SHP77 treated with DMSO at 0.1 percent for 48 hours (cell line): ENCODE results near the gene GTPBP6.

ENCODE experiments used
- DNase-seq: peaks from one replicate; lab custom pipeline; 2025; lab: John Stamatoyannopoulos, UW

The GTPBP6 gene, protein sequence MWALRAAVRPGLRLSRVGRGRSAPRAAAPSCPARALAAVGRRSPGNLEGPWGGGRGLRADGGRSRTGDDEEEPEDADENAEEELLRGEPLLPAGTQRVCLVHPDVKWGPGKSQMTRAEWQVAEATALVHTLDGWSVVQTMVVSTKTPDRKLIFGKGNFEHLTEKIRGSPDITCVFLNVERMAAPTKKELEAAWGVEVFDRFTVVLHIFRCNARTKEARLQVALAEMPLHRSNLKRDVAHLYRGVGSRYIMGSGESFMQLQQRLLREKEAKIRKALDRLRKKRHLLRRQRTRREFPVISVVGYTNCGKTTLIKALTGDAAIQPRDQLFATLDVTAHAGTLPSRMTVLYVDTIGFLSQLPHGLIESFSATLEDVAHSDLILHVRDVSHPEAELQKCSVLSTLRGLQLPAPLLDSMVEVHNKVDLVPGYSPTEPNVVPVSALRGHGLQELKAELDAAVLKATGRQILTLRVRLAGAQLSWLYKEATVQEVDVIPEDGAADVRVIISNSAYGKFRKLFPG

DNA sequence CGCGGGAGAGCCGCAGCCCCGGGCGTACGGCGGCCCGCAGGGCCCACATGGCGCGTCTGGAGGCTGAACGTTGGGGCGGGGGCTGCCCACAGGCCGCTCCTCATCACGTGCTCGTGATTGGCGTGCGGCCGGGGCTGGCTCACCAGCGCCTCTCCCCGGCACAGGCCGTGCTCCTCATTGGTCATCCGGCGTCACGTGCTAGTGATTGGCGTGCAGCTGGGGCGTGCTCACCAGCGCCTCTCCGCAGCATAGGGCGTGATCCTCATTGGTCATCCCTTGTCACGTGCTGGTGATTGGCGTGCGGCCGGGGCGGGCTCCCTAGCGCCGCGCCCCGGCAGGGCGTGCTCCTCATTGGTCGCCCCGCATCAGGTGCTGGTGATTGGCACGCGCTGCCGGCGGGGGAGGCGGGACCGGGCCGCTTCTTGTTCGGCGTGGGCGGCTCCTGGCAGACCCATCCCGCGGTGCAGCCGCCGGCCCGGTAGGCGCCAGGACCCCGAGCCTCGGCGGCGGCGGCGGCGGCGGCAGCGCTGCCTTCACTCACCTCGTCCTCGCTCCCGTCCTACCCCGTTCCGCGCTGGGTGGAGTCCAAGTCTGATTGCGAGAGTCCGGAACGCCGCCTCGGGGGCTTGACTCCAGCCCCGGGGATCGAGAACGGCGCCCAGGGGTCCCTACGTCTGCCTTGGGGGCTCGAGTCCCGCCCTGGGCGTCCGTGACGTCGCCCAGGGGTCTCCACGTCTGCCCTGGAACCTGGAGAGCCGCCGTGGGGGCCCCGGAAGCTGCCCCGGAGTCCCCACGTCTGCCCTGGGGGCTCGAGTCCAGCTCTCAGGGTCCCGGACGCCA is at the start of gene GTPBP6:
Gene GTPBP6, minus strand, starts transcription at position 58 of the 840 bp plus-strand sequence. Its CDS starts 9 bp downstream, at position 49.
- DNase-seq, result no peak

DNA sequence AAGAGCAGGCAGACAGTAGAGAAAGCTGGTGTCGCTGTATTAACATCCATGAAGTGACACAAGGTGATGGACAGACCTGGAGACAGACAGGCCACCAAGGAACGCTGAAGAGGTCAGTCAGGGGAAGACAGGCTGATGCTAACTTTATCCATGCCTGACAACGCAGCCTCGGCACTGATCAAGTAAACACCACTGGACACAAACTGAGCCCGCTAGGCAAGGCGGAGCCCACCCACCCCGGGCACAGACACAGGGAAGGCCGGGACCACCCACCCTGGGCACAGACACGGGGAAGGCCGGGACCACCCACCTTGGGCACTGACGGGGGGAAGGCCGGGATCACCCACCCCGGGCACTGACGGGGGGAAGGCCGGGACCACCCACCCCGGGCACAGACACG is 49.3 kb upstream of the GTPBP6 start:
- no peak for DNase-seq

DNA sequence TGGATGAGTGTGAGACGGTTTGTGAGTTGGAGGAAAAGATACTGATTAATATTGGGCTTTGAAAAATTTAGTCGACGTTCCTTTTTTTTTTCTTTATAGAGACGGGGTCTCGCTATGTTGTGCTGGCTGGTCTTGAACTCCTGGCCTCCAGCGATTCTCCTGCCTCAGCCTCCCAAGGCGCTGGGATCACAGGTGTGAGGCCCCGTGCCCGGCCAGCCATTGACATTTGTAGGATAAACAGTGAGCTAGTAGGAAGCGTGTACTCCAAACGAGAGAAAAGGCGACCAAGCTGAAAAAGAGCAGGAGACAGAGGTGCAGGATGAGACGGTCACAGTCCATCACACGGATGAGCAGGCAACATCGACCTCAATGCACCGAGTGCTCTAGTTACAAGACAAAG is 48.8 kb upstream of the GTPBP6 start:
- no peak for DNase-seq

DNA sequence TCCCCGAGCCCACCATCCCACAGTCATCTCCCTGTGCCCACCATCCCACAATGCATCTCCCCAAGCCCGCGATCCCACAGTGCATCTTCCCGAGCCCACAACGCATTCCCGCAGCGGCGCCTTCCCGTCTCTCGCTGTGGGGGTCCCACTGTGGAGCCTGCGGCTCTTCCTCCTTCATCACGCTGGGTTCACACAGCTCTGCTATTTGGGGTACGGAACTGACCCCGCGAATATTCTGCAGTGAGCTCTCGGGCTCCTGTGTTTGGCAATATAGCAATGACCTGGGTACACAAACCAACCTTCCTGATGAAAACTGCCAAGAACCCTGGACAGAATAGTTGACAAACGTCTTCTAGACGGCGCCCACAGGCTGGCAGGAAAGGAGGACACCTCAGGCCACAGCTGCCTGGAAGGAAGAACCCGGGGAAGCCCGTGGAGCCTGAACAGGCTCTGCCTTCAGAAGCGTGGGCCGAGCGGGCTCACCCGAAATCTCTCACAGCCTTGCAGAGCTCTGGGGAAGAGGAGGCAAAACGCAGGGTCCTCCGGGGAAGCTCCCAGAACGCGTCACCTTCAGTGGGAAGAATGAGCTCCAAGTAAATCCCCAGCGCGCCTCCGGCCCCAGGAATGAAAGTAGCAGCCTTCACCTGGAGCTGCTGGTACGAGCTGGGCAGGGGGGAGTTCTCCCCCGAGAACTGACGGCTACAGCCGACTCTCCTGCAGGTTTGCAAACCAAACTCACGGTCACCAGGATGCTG is 45.2 kb upstream of the GTPBP6 start:
- DNase-seq, result no peak

DNA sequence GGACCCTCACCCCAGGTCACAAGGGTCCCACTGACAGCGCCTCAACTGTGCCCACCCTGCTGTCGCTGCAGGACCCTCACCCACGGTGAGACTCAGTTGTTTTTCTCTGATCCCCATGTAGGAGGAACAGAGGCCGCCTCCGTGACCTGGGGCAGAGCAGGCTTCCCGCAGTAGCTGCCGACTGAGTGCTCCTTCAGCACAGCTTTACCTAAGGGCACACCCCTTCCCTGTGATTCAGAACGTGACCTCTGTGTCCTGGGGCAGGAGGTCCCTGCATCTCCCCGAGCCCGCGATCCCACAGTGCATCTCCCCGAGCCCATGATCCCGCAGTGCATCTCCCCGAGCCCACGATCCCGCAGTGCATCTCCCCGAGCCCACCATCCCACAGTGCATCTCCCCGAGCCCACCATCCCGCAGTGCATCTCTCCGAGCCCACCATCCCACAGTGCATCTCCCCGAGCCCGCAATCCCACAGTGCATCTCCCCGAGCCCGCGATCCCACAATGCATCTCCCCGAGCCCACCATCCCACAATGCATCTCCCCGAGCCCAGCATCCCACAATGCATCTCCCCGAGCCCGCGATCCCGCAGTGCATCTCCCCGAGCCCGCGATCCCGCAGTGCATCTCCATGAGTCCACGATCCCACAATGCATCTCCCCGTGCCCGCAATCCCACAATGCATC is 44.5 kb upstream of the GTPBP6 start:
- no peak for DNase-seq

DNA sequence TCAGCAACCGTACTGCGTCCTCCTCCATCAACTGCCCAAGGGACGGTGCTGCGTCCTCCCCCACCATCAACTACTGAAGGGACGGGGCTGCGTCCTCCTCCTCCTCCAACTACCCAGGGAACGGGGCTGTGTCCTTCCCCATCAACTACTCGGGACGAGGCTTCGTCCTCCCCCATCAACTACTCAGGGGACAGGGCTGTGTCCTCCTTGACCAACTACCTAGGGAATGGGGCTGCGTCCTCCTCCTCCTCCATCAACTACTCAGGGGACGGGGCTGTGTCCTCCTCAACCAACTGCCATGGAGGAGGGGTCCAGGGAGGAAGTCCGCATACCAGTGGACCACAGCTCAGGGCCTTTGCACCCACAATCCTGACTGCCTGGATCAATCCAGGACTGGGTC is 43.8 kb upstream of the GTPBP6 start:
- DNase-seq, result no peak

DNA sequence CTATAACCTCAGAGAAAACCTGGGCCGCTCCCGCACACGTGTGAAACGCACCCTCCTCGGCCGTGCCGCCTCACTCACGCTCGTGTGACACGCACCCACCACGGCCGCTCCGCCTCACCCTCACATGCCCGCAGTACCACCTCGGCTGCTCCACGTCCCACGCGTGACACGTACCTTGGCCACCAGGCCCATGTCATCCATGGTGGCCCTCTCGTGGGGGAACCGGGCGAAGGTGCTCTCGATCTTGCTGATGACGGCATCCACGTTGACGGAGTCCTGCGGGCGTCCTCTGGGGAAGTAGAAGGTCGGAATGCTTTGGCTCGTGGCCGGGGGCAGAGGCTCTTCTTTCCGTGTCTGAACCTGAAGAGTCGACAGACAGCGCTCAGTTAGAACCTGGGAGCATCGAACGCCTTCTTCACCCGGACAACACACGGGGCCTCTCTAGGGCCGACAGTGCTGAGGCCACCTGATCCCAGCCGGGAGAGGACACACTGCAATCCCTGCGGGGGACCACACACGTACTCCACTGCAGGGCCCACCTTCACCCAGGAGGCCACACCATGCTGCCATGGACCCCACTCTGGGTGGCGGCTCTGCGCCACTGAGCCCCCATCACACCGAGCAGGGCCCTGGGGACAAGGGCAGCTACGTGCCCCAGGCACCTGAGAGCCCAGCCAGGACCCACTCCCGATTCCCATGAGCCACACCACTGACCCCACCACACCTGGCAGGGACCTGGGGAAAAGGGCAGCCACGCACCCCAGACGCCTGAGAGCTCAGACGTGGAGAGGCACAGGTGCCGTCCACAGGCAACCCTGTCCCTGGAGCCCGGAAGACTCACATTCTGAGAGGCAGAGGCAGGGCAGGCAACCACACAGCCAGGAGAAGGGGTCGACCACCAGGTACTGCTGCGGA is 42.9 kb upstream of the GTPBP6 start:
- DNase-seq, result no peak

DNA sequence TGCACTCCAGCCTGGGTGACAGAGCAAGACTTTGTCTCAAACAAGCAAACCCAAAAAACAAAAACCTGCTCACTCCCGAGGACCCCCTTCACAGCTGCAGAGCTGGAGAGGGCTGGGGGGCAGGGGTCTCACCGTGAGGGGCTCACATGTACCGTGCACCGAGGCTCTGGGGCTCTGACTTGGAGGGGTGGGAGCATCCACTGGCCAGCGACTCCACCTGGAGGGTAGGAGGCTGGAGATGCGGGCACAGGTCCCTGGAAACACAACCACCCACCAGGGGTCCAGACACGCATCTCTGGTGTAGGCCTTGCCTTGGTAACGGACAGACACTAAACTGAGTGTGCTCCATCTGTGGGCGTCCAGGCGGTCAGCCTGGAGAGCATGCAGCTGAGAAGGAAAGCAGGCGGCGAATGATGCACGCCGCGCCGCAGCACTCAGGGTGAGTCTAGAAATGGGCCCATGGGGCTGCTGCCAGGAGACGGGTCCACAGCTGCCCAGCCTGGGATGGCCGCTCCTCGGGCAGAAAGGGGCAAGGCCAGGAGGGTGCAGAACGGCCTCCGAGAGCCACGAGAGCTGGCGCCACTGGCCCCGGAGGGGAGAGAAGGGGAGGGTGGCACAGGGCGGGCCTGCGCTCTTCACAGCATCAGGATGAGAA is 42.0 kb upstream of the GTPBP6 start:
- no peak for DNase-seq

DNA sequence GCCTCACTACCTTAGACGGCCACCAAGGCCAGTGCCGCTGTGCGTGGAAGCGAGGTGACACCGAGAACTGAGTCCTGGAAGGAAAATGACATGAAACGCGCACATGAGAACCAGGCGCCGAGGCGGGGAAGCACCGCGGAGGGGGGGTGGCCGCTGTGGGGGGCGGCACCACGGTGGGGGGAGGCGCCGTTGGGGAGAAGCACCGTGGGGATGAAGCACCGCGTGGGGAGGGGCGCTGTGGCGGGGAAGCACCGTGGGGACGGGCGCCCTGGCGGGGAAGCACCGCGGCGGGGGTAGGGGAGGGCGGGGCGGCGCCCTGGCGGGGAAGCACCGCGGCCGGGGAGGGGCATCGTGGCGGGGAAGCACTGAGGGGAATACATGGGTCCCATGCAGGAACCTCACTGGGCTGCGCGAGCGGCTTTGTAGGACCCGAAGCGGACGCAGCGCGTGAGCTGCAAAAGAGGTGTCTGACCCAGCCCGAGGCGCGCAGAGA is 40.1 kb upstream of the GTPBP6 start:
- no peak for DNase-seq

DNA sequence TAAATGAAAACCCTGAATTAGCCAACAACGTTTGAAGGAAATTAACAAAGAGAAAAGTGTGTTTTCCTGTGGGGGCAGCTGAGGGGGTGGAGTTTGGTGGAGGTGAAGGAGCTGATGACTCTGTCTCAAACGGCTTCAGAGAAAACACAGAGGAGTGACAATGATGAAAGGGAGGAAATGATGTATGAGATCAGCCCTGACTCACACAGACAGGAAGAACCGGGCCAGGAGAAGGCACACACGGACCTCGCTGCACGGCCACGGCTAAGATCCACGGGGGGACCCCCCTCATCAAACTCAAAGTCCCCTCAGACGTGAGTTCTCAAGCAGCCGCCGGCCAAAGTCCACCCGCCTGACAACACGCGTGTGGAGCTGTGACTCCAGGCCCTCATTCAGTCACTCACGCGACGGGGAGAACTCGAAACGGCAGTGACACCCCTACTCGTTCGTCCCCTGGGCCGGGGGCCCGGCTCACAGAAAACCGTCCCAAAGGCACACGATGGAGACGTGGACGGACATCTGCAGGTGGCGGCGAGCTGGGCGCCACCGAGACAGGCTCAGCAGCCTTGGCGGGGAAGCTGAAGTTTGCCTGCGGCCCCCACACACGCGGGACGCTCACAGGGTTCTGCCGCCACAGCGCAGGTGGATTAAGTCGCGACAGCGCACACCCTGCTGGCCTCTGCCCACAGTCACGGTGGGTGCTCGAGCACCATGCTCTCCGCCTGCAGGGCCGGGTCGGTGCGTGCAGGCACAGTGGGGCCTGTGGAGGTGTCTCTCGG is 39.3 kb upstream of the GTPBP6 start:
- no peak for DNase-seq

DNA sequence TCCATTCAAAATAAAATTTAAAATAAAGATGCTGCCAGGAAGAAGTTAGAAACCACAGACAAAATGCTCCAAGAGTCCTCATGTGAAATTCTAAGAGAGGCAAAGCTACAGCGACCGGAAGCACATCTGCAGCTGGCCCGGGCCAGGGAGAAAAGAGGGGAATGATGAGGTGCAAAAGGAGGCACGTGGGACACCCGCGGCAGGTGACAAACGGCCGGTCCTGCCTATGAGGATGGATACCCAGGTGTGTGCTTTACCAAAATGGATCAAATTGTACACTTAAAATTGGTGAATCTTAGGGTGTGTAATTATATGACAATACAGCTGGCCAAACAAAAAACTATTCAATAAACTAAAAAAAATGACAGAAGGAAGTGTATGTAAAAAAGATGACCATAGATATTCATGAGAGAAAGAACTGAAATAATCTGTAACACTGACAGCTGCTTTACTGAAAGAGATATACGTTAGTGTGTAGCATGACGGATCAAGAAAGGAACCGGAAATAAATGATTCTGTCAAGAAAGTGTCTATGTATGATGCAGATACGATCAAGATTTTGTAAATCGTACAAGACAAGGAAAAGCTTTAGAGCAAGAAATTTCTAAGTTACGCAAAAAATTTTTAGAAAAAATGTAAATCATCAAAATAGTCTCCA is 38.6 kb upstream of the GTPBP6 start:
- no peak for DNase-seq

DNA sequence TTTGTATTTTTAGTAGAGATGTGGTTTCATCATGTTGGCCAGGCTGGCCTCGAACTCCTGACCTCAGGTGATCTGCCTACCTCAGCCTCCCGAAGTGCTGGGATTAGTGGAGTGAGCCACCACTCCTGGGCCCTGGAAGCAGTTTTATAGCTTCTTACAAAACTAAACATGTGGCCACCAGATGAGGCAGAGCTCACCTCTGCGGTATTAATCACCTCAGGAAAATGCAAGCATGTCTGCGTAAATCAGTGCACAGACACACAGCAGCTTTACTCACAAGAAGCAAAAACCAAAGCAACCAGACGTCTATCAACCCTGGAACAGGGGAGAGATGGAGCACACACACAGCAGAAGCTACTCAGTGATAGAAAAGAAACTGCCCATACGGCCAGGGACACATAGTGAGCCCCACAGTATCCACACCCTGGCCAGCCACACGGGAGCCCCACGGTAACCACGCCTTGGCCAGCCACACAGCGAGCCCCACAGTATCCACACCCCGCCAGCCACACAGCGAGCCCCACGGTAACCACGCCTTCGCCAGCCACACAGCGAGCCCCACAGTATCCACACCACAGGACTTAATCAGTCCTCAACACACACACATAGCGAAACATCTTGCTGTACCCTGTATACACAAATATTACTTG is 37.9 kb upstream of the GTPBP6 start:
- DNase-seq, result no peak

DNA sequence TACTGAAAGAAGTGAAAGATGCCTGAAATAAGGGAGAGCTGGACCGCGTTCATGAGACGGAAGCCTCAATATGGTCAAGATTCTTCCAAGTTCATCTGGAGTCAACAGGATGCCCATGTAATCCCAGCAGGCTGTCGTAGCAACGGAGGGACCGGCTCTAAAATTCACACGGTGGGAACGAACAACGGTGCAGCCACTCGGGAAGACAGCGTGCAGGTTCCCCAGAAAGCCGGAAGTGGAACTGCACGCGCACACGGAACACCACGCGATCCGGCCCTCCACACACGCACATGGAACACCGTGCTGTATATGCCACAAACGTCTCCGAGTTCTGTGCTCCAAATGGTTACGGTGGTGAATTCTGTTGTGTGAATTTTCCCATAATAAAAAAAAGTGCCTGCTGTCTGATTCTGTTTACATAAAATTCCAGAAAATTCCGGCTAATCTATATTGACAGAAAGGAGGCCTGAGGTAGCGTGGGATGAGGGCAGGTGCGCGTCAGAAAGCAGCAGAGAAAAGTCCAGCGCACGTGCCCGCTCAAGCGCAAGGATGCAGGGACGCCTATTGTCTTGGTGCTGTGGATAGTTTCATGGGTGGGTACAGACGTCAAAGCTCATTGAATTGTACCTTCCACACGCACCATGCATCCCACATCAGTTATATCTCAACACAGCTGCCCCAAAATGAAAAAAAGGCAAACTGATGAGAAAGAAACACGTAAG is 36.9 kb upstream of the GTPBP6 start:
- no peak for DNase-seq

DNA sequence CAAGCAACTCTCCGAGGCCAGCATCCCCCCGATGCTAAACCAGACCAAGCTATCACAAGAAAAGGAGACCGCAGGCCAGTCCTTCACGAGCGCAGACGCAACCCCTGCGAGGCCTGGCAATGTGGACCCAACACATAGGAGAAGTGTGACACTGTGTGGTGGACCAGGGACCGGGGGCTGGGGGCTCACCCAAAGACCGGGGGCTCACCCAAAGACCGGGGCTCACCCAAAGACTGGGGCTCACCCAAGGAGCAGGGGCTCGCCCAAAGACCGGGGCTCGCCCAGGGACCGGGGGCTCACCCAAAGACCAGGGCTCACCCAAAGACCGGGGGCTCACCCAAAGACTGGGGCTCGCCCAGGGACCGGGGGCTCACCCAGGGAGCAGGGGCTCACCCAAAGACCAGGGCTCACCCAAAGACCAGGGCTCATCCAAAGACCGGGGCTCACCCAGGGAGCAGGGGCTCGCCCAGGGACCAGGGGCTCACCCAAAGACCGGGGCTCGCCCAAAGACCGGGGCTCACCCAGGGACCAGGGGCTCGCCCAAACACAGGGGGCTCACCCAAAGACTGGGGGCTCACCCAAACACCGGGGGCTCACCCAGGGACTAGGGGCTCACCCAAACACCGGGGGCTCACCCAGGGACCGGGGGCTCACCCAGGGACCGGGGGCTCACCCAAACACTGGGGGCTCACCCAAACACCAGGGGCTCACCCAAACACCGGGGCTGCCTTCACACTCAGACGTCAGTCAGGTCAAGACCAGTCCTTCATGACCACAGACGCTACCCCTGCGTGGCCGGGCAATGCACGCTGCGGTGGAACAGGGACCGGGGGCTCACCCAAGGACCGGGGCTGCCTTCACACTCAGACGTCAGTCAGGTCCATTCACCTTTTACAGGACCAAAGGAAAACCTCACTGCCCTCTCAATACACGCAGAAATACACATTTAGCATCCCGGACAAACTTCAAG is 35.3 kb upstream of the GTPBP6 start:
- no peak for DNase-seq

DNA sequence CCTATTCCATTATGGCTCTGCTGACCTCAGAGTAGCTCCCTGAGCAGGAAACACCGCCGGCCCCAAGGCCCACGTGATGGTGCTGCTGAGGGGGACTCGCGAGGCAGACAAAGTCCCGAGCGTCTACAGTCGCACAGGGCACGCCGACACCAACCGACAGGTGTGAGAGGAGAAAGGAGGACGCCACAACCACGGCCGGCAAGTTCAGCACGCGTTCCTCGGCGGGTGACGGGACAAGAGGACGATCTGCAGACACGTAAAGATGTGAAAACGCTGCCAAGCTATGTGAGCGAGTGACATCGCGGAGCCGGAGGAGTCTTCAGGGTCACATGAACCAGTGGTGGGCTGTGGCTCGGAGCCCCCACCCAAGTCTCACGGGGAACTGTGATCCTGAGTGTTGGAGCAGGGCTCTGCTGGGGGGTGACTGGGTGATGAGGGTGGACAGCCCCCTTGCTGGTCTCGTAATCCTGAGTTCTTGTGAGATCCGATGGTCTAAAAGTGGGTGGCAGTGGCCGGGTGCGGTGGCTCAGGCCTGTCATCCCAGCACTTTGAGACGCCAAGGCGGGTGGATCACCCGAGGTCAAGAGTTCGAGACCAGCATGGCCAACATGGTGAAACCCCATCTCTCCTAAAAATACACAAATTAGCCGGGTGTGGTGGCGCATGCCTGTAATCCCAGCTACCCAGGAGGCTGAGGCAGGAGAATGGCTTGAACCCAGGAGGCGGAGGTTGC is 34.2 kb upstream of the GTPBP6 start:
- no peak for DNase-seq
